Activated T-cell treated with anti-CD3 and anti-CD28 coated beads, Interleukin-2, amount 50 U/mL, for 72 hours (primary cell): Measurements from ENCODE around the gene GNE. TPM values are rescaled to one million over a fixed set of nuclear protein-coding genes. Genes with fewer than 3 reads are reported as not detected.

Source experiments
- ATAC-seq, 2 donors: fragments of 150-1000 bp; cut with Tn5 transposase; replicated peaks in 1 of 2; 2 replicates each; pipeline ENCODE4 v1.10.0; 2021; ENCODE audit warnings: moderate library complexity in 2 of 2, mild to moderate bottlenecking in 1 of 2
- DNase-seq, 2 donors: peaks; one replicate each; pipeline ENCODE4 v3.0.0; 2021 to 2022; ENCODE audit warnings: mixed read lengths in 1 of 2
- H3K27ac Mint-ChIP-seq: one replicate; pipeline ENCODE4 v1.8.0; 2022; ENCODE audit warnings: mild to moderate bottlenecking, moderate library complexity, mixed read lengths
- H3K27me3 Mint-ChIP-seq: one replicate; pipeline ENCODE4 v1.8.0; 2022; ENCODE audit warnings: low read depth, mixed read lengths
- H3K36me3 Mint-ChIP-seq, 2 donors: one replicate each; pipeline ENCODE4 v1.8.0; 2022; ENCODE audit warnings: mixed read lengths in 2 of 2, mild to moderate bottlenecking in 1 of 2; ENCODE audit not compliant: insufficient read depth in 2 of 2
- H3K4me1 Mint-ChIP-seq: one replicate; pipeline ENCODE4 v1.8.0; 2022; ENCODE audit warnings: low read depth, mixed read lengths
- H3K4me3 Mint-ChIP-seq, 2 donors: one replicate each; pipeline ENCODE4 v1.8.0; 2022; ENCODE audit warnings: mild to moderate bottlenecking in 2 of 2, mixed read lengths in 2 of 2, moderate library complexity in 2 of 2
- H3K9me3 Mint-ChIP-seq, 2 donors: one replicate each; pipeline ENCODE4 v1.8.0; 2022; ENCODE audit warnings: mixed read lengths in 2 of 2
- total RNA-seq, 2 donors: library from RNA; stranded (reverse); gene quantifications; one replicate each; pipeline ENCODE4 v1.2.3, GENCODE V29; 2022

Gene GNE
- total RNA-seq, 2 donors from 2014 or later: 19.1 to 19.5 TPM

DNA sequence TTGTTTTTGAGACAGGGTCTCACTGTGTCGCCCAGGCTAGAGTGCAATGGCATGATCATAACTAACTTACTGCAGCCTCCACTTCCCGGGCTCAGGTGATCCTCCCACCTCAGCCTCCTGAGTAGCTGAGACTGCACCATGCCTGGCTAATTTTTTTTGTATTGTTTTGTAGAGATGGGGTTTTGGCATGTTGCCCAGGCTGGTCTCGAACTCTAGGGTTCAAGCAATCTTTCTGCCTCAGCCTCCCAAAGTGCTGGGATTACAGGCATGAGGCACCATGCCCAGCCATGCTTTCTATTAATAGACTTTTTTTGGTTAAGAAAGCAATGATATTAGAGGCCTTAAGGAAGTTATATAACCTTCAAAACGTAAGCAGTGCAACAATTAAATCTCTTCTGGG lies 44.3 kb downstream of the GNE start:
- no peak overlapping the region for H3K27ac Mint-ChIP-seq
- ATAC-seq (no peak), DNase-seq (no peak)
- no peak overlapping the region for H3K4me3 Mint-ChIP-seq
- H3K4me1 Mint-ChIP-seq: peaks cover 58% of the 10 kb centered on the region
- no peaks in the 10 kb centered on the region for H3K27me3 Mint-ChIP-seq
- peaks cover 2 to 20% of the 10 kb centered on the region in 2 donors for H3K36me3 Mint-ChIP-seq
- H3K9me3 Mint-ChIP-seq: no peaks in the 10 kb centered on the region

DNA sequence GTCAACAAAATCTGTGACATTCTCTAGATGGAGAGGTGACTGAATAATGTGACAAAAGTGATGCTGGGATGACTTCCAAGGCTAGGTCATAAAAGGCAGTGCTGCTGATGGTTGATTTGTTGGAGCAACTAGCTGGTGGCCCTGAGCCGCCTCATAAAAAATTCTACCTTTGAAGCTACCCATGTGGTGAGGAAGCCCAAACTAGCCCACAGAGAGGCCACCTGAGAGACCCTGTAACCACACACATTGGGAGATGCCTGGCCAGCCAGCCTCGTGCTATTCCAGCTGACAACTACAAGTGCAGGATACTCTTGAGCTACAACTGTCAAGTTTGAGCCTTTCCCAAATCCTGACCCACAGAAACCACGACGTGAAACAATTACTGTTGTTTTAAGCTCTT lies 44.9 kb downstream of the GNE start:
- H3K4me1 Mint-ChIP-seq: peaks cover 58% of the 10 kb centered on the region
- no peaks in the 10 kb centered on the region for H3K9me3 Mint-ChIP-seq
- H3K27me3 Mint-ChIP-seq: no peaks in the 10 kb centered on the region
- H3K4me3 Mint-ChIP-seq: no peak overlapping the region
- H3K36me3 Mint-ChIP-seq: peaks cover 2 to 18% of the 10 kb centered on the region in 2 donors
- ATAC-seq: no peak
- H3K27ac Mint-ChIP-seq: peak overlapping the region; percentile 30
- DNase-seq: no peak

DNA sequence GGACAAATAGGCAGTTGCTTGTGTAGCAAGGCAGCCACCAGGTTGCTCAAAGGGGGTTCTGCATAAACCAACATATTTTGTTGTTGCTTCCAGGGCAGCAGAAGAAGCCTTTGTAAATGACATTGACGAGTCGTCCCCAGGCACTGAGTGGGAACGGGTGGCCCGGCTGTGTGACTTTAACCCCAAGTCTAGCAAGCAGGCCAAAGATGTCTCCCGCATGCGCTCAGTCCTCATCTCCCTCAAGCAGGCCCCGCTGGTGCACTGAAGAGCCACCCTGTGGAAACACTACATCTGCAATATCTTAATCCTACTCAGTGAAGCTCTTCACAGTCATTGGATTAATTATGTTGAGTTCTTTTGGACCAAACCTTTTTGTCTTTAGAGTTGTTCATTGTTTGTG lies 46.7 kb downstream of the GNE start:
- ATAC-seq: no peak
- peak overlapping the region; percentile 12 for H3K27ac Mint-ChIP-seq
- no peaks in the 10 kb centered on the region for H3K9me3 Mint-ChIP-seq
- peaks cover 2 to 18% of the 10 kb centered on the region in 2 donors for H3K36me3 Mint-ChIP-seq
- H3K27me3 Mint-ChIP-seq: no peaks in the 10 kb centered on the region
- no peak overlapping the region for H3K4me3 Mint-ChIP-seq
- DNase-seq: no peak
- H3K4me1 Mint-ChIP-seq: peaks cover 59% of the 10 kb centered on the region

DNA sequence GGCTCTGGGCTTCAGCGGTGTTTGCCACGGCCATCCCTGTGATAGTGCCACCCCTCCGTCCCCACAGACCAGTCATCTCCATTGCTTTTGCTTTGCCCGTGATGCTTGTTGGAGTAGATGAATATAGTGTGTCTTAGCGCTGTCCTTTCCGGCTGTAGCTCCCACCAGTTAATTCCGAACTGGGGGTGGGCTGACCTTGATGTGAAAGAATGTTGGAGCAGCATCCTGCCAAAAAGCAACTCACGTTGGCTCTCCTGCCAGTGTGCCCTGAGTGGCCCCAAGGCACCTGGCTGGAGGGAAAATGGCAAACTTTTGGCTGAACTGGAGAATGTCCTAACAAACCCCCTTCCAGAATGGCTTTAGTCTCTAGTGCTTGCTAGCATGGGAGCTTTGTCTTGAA lies 47.5 kb downstream of the GNE start:
- Mint-ChIP-seq H3K27me3 (no peaks in the 10 kb centered on the region), H3K27ac (peak overlapping the region; percentile 63), H3K4me3 (no peak overlapping the region), H3K9me3 (no peaks in the 10 kb centered on the region), H3K4me1 (peaks cover 61% of the 10 kb centered on the region), H3K36me3 (peaks cover 2 to 16% of the 10 kb centered on the region in 2 donors)
- ATAC-seq (no peak), DNase-seq (no peak)

DNA sequence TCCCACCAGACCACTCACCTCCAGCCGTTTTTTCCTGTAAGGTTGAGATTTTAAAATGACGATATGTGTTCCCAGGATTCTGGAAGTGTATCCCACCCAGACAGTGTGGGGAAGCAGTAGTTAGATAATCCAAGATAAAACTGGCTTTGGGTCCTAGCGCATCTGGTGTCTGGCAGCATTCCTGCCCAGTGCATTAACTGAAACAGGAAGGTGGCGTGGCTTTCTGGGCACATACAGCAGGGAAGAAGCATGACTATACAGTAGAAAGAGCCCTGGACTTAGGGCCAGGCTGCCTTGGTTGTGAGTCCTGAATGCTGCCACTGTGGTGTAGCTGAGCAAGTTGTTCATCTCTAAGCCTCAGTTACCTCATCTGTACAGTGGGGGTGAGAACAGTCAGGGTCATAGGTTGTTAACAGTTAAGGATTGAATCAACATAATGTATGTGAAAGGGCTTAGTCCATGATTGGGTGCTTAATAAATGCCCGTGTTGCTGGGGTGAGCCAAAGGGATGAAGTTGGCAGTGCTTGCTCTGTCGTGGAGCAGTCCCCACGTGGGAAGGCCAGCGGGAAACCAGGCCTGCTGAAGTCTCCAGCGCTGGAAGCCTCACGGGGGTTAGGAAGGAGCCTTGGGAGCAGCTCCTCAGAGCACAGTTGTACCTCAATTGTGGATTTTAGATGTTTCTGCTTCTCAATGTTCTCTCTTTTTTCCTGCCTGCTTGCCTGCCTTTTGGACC lies 49.6 kb downstream of the GNE start:
- Mint-ChIP-seq H3K4me1 (peaks cover 60% of the 10 kb centered on the region), H3K9me3 (no peaks in the 10 kb centered on the region), H3K27me3 (no peaks in the 10 kb centered on the region), H3K36me3 (peaks cover 2 to 22% of the 10 kb centered on the region in 2 donors), H3K27ac (peak overlapping the region; percentile 95), H3K4me3 (peak overlapping the region in 1 of 2 donors; percentile 73)
- ATAC-seq (peak in 1 of 2 donors; percentile 20), DNase-seq (no peak)

DNA sequence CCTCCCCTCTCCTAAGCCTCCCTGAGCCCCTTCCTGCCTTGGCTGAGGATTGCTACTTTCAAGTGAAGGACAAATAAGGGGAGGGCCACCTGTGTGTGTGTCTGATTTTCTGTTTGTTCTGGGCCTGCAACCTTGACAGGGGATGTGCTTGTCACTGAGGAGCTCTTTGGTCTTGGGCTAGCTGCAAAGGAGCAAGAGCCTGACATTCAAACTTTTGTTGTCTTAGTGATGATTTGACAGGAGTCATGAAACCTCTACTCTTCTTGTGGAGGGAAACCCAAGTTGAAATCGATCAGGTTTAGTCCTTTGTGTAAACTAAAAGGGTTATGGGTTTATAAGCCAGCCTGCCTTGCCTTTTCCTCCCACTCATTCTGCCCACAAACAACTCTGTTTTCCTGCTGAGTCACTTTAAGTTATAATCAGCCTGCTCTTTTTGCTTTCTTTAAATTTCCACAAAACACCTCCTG lies 50.7 kb downstream of the GNE start:
- peak; percentile 70 to 74 for ATAC-seq
- Mint-ChIP-seq H3K4me1 (peaks cover 54% of the 10 kb centered on the region), H3K4me3 (peak overlapping the region; percentile 20 to 81), H3K27me3 (no peaks in the 10 kb centered on the region), H3K36me3 (peaks cover 2 to 22% of the 10 kb centered on the region in 2 donors), H3K9me3 (no peaks in the 10 kb centered on the region), H3K27ac (peak overlapping the region; percentile 95)
- no peak for DNase-seq

DNA sequence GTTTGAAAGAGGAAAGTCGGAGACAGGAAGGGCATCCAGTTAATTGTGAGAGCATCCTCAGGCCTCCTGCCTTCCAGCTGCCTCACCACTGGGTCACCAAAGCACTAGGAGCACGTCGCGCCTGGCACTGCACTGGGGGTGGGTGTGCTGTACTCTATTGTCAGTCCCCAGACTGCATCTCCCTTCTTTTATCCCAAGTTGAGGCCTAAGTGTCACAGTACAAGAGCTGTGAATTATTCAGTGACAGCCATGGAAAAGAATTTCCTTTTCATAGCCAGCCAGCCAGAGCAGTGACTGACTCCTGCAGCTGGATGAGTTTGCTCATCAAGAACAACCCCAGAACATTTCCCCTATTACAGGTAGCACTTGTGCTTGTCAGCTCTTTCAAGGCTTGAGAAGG lies 51.2 kb downstream of the GNE start:
- Mint-ChIP-seq H3K27ac (peak overlapping the region; percentile 95), H3K4me1 (peaks cover 54% of the 10 kb centered on the region), H3K9me3 (no peaks in the 10 kb centered on the region), H3K36me3 (peaks cover 5 to 26% of the 10 kb centered on the region in 2 donors), H3K27me3 (no peaks in the 10 kb centered on the region), H3K4me3 (peak overlapping the region in 1 of 2 donors; percentile 81)
- ATAC-seq (peak; percentile 17 to 30), DNase-seq (no peak)

DNA sequence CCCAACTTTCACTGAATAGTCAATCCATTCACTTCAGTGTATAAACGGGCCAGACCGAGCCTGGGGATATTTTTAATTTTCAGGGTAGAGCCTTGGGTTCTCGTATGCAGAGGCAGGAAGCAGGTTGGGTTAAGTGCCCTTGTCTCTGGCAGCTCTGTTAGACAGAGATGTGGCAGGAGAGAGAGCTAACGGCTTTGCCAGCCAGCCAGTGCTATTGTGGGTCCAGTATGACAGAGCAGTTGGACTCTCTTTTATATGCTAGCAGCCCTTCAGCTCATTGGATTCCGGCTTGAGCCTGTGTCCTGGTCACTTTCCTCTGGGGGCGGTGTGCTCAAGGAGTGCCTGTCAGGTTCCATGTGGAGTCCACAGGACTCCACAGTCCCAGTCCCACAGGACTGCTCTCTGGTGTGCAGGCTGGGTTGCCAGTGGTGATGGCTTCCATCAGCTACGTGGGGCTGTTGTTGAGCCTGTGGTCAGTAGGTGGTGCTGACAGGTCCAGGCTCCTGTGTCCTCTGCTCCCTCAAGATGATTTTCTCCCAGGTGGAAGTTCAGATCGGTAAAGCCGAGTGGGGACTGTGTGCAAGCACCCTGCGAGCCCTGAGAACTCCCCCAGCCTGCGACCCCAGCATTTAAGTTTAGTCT lies 53.2 kb downstream of the GNE start:
- H3K4me1 Mint-ChIP-seq: peaks cover 47% of the 10 kb centered on the region
- DNase-seq (no peak), ATAC-seq (no peak)
- no peak overlapping the region for H3K4me3 Mint-ChIP-seq
- no peaks in the 10 kb centered on the region for H3K27me3 Mint-ChIP-seq
- no peaks in the 10 kb centered on the region for H3K9me3 Mint-ChIP-seq
- H3K36me3 Mint-ChIP-seq: peaks cover 3 to 22% of the 10 kb centered on the region in 2 donors
- peak overlapping the region; percentile 79 for H3K27ac Mint-ChIP-seq

DNA sequence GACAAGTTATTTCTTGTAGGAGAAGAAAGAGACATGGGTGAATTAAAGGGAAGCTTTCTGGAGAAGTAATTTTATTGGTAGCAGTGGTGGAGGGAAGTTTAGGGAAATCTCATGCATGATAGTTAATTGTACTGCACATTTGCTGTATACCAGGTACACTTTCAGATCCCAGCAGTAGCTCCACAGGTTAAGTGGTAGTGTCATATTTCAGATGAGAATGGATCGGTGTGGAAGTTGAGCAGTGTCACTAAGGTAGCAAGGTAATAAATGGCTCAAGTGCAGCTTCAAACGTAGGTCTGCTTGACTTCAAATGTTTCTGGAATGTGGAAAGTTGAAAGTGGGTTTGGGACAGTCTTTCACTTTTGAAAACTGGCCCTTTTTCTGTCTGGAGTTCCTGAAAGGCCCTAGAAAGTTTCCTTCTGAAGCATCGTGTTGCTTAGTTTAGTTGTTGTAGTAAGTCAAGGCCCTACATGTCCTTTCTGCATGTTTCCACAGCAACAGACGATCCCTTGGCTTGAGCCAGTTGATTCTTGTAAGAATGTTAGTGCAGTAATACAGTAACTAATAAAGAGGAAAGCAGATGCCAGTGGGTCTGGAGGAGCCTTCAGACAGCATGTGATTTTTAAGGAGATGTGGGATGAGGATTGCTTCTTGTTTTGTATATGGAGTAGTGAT lies 63.8 kb downstream of the GNE start:
- ATAC-seq (no peak), DNase-seq (no peak)
- Mint-ChIP-seq H3K4me1 (peaks cover 48% of the 10 kb centered on the region), H3K27me3 (no peaks in the 10 kb centered on the region), H3K9me3 (no peaks in the 10 kb centered on the region), H3K4me3 (peak overlapping the region; percentile 98 to 100), H3K27ac (peak overlapping the region; percentile 96), H3K36me3 (peaks cover 9 to 20% of the 10 kb centered on the region in 2 donors)

DNA sequence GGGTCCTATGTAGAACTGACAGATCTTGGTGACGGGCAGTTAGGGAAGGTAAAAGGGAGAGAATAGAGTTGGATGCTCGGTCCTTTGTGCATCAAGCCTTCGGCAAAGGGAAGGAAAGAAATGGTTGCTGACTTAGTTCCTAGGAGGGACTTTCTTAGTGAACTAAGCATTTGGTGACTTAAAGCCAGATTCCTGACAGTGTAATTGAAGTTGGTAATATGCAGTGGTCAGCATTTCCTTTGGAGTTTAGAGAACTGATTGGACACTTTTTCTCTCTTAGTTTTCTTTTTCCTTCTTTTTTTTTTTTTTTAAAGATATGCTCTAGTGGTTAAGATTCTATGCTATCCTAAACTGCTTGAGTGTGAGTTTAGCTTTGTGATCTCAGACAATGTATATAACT lies 65.2 kb downstream of the GNE start:
- H3K4me3 Mint-ChIP-seq: peak overlapping the region; percentile 98 to 100
- no peaks in the 10 kb centered on the region for H3K9me3 Mint-ChIP-seq
- DNase-seq (no peak), ATAC-seq (no peak)
- peaks cover 48% of the 10 kb centered on the region for H3K4me1 Mint-ChIP-seq
- peaks cover 13% of the 10 kb centered on the region for H3K27me3 Mint-ChIP-seq
- peak overlapping the region; percentile 96 for H3K27ac Mint-ChIP-seq
- peaks cover 7 to 17% of the 10 kb centered on the region in 2 donors for H3K36me3 Mint-ChIP-seq

DNA sequence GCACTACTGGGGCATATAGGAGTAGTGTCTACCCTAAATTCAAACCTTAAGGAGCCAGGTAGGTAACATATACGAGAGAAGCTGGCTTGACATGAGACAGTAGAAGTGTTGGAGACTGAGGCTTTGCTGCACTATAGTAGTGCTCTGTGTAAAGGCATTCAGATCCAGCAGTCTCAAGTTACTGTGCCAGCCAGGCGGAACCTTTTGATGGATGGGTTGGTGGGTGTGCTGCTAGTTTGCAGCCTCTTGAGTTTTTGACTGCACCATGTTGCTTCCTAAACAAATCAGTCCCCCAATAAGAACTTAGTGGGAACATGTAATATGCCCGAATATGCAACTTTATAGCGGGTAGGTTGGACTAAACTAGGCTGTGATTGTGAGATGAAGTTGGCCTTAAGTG lies 66.1 kb downstream of the GNE start:
- Mint-ChIP-seq H3K9me3 (no peaks in the 10 kb centered on the region), H3K4me3 (peak overlapping the region; percentile 98 to 100), H3K36me3 (peaks cover 7 to 17% of the 10 kb centered on the region in 2 donors), H3K27me3 (peaks cover 13% of the 10 kb centered on the region), H3K4me1 (peaks cover 48% of the 10 kb centered on the region), H3K27ac (peak overlapping the region; percentile 97)
- DNase-seq (no peak), ATAC-seq (no peak)

DNA sequence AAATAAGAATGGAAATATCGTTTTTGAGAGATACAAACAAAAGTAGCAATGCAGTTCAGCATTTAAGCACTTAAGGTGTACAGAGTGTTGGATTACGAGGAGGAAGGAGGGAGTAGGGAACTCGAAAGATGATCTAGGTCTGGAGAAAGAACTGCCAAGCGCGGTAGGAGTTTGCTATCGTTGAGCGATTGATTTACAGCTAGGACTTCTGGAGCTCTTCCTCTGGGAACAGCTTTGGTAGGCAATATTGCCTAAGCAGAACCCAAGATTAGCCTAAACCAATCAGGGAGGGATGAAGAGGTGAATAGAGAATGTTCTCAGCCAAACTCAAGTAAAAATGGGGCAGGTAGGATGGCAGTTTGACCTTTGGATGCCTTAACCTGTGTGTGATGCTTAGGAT lies 66.6 kb downstream of the GNE start:
- Mint-ChIP-seq H3K4me1 (peaks cover 48% of the 10 kb centered on the region), H3K27me3 (peaks cover 13% of the 10 kb centered on the region), H3K36me3 (peaks cover 7 to 17% of the 10 kb centered on the region in 2 donors)

DNA sequence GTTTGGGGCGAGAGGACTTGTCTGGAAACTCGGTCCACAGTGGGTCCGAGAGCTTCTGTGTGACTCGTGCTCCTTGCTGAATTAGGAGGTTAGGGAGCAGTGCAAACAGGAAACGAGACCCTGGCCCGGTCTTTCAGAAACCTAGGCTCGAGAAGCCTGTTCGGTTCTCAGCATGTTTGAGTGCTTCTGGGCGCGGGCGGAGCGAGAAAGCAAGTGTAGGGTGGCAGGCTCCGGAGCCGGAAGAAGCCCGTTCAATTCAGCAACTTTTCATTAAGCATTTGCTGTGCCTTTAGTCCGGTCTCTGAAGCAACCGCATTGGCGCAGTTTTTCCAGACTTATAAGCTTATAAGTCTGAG lies 67.0 kb downstream of the GNE start:
- peak overlapping the region; percentile 97 for H3K27ac Mint-ChIP-seq
- peaks cover 7 to 17% of the 10 kb centered on the region in 2 donors for H3K36me3 Mint-ChIP-seq
- peaks cover 48% of the 10 kb centered on the region for H3K4me1 Mint-ChIP-seq
- H3K9me3 Mint-ChIP-seq: no peaks in the 10 kb centered on the region
- peaks cover 13% of the 10 kb centered on the region for H3K27me3 Mint-ChIP-seq
- DNase-seq: peak; percentile 48 to 54
- peak; percentile 10 to 14 for ATAC-seq
- peak overlapping the region; percentile 98 to 100 for H3K4me3 Mint-ChIP-seq

More for the DNA sequence above, 66.6 kb downstream of the GNE start:
- H3K9me3 Mint-ChIP-seq: no peaks in the 10 kb centered on the region
- no peak for DNase-seq
- peak overlapping the region; percentile 97 for H3K27ac Mint-ChIP-seq
- no peak for ATAC-seq
- peak overlapping the region; percentile 98 to 100 for H3K4me3 Mint-ChIP-seq
